IMR-90 (cell line): ENCODE data around the gene CXCL17.

Source experiments
- CTCF ChIP-seq: conservative IDR thresholded peaks from 2 replicates; pipeline ENCODE4 v1.5.1; 2012; ENCODE audit warnings: mild to moderate bottlenecking, low read depth, low read length, improper control_type of control experiment
- POLR2A ChIP-seq: IDR thresholded peaks from 2 replicates; pipeline ENCODE4 v1.6.1; 2012; ENCODE audit warnings: mild to moderate bottlenecking, low read depth, low read length

GRCh38 chr19:42424345-42424707 lies 18.4 kb downstream of the CXCL17 start:
- no peak for TF ChIP-seq CTCF
- no peak for TF ChIP-seq POLR2A
